ENCODE data around the gene JAG2.

DNA sequence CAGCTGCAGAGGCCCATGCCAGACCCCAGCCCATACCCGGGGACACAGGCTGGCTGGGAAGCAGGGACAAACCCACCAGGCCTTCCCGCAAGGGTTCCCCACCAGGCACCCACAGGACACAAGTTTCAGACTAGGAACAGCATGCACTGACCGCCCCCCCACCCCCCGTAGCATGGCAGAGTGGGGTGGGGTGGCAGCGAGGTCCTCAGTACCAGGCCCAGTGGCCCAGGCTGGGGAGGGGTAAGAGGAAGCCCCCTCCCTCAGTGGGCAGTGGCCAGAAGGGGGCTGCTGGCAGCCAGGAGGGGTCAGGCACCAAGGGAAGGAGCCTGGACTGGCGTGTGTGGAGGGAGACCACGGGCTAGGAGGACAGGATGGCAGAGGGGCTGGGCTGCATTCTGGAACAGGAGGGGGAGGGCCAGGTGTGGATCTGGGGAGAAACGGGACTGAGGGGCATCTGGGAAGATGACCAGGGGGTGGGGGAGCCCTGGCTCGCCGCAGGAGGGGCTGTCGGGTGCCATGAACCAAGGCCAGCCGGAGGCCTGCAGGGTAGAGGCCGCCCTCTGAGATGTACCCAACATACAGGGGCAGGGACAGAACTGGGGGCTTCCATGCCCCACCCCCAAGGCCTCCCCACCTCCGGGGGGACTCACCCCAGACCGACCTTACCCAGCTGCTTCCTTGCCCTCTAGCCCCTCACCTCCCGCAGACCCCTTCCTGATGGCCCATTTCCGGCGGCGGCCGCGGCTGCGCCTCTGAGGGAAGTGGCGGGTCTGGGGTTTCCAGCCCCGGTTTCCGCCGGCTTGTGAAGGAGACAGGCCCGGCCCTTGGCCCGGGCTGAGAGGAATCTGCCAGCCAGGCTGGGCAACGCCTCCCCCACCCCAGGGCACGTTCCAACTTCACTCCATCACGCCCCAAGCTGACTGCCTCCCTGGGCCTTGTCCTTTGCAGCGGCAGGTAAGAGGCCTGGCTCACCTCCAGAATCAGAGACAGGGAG is 5.6 kb upstream of the JAG2 start:
- no peak for TF ChIP-seq POLR2A (IDR thresholded peaks at IDR 0.05)
- TF ChIP-seq, protein P1, sequence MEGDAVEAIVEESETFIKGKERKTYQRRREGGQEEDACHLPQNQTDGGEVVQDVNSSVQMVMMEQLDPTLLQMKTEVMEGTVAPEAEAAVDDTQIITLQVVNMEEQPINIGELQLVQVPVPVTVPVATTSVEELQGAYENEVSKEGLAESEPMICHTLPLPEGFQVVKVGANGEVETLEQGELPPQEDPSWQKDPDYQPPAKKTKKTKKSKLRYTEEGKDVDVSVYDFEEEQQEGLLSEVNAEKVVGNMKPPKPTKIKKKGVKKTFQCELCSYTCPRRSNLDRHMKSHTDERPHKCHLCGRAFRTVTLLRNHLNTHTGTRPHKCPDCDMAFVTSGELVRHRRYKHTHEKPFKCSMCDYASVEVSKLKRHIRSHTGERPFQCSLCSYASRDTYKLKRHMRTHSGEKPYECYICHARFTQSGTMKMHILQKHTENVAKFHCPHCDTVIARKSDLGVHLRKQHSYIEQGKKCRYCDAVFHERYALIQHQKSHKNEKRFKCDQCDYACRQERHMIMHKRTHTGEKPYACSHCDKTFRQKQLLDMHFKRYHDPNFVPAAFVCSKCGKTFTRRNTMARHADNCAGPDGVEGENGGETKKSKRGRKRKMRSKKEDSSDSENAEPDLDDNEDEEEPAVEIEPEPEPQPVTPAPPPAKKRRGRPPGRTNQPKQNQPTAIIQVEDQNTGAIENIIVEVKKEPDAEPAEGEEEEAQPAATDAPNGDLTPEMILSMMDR (IDR thresholded peaks at IDR 0.05), result no peak
